ENCODE measurements around the gene HCRT.
"Not testable (repeated sequence)": the region's sequence is repeated elsewhere in the genome, so short reads cannot be mapped to it uniquely, and the experiment has no call there.

Gene HCRT

DNA sequence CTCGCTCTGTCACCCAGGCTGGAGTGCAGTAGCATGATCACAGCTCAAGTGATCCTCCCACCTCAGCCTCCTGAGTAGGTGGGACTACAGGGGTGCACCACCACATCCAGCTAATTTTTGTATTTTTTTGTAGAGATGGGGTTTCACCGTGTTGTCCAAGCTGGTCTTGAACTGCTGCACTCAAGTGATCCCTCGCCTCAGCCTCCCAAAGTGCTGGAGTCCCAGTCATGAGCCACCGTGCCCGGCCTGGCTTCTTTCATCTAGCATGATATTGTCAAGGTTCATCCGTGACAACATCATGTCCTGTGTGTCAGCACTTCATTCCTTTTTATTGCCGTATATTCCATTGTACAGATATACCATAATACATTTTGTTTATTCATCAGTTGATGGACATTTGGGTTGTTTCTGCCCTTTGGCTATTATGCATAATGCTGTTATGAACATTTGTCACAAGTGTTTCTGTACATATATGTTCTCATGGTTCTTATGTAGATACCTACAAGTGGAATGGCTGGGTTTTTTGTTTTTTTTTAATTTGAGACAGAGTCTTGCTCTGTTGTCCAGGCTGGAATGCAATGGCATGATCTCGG is 12.4 kb upstream of the HCRT start:
- DNase-seq: no peak

DNA sequence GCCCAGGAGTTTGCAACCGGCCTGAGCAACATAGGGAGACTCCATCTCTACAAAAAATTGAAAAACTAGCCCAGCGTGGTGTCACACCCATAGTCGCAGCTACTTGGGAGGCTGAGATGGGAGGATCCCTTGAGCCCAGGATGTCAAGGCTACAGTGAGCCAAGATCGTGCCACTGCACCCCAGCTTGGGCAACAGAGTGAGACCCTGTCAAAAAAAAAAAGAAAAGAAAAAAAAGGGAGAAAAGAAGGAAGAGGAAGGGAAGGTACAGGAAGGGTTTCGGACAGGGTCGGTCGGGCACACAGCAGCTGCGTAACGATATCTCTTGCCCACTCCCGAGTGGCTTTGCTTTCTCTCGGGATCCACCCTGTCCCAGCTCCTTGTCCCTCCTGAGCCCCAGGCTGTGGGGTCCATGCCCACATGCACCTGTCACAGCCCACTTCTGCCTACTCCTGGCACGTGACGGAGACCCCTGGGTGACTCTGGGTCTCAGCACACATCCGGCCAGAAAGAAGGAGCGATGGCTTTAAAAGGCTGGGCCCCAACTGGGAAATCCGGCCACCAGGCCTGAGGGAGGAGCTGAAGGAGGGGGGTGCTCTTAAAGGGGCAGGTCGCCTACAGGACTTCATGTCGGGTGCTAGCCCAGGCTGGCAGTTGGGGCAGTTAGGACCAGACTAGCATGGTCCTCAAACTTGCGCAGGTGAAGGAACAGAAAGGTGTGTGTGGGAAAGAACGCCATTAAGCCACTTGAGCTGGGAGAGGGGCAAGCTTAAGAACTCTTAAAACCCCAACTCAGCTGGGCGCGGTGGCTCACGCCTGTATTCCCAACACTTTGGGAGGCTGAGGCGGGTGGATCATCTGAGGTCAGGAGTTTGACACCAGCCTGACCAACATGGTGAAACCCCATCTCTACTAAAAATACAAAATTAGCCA is 9.0 kb upstream of the HCRT start, which contains the start of gene GHDC:
TSS of gene GHDC (minus strand) at position 526 of the 931 bp plus-strand sequence. CDS start 913 bp downstream, outside the sequence.
- peak; percentile 85 to 92 (median 88) for DNase-seq

DNA sequence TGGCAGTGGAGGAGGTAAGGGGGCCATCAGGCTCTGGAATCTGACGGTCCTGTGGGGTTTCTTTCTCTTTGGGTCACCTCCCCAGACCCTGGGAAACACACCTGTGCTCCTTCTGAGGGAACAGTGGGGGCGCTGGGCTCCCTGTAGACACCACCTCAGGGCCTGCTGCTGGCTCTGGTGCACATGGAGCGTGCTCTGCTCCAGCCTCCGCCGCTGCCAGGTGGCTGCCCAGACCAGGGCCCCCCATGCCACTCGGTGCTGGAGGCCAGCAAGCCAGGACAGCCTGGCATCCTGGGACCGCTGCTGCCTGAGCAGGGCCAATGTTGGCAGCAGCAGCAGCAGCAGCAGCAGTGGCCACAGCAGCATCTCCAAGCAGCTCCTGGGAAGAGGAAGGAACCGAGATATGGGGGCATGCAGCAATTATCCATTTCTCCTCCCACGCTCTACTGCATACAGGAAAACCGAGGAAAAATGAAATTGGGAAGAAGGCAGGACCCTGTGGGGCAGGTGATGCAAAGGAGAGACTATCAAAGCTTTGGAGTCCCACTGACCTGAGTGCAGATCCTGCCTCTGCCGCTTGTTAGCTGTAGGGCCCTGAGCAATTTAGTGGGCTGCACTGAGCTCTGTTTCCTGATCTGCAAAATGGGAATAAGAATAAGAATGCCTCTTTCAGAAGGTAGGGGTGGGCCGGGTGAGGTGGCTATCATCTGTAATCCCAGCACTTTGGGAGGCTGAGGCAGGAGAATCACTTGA is 8.1 kb upstream of the HCRT start:
- DNase-seq: peak in 1 of 4 experiments; percentile 30

DNA sequence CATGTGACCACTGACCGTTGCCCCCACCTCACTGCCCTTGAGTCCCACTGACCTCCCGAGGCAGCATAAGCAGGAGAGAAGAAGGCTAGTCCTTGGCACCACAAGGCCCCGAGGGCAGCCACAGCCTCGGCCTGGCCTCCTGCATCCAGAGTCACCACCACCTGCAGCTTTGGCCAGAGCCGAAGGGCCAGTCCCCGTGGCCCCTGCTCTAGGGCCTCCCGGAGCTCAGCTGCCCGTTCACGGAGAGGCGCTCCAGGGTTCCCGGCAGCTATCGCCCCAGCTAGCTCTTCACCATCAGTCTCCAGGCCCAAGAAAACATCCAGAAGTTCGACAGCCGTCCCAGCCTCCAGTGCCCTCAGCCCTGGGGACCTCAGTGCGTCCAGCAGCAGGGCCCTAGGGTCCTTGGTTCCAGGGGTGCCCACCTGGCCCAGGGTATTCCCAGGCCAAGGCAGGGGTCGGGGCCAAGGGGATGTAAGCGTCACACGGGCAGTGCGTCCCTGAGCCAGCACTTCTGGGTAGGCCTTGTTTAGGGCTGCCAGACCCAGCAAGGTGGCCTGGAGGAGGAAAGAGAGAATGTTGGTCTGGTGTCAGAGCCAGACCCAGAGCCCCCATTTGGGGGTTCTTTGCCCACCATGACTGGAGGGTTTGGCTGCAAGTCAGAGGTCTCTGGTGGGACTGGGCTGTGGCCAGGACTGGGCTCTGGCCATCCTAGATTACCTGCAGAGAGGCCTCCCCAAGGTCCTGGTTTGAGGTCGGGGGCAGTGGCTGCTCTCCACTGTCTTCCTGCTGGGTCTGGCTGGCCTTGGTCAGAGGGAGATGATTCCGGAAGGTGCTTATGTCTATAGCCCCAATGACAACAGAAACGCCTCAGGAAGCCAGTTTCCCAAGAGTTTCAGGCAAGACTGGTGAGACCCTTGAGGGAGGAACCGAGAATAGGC is 7.2 kb upstream of the HCRT start:
- DNase-seq: no peak

DNA sequence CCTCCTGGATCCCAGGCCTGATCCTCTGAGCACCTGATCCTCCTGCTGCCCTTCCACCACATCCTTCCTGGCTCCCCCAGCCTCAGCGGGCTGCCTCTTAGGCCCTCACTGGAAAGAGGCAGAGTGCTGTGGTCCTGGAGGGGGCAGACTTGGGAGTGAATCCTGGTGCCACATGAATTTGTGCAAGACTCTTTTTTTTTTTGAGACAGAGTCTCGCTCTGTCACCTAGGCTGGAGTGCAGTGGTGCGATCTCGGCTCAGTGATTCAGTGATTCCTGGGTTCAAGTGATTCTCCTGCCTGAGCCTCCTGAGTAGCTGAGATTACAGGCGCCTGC is 6.0 kb upstream of the HCRT start:
- no peak for DNase-seq

DNA sequence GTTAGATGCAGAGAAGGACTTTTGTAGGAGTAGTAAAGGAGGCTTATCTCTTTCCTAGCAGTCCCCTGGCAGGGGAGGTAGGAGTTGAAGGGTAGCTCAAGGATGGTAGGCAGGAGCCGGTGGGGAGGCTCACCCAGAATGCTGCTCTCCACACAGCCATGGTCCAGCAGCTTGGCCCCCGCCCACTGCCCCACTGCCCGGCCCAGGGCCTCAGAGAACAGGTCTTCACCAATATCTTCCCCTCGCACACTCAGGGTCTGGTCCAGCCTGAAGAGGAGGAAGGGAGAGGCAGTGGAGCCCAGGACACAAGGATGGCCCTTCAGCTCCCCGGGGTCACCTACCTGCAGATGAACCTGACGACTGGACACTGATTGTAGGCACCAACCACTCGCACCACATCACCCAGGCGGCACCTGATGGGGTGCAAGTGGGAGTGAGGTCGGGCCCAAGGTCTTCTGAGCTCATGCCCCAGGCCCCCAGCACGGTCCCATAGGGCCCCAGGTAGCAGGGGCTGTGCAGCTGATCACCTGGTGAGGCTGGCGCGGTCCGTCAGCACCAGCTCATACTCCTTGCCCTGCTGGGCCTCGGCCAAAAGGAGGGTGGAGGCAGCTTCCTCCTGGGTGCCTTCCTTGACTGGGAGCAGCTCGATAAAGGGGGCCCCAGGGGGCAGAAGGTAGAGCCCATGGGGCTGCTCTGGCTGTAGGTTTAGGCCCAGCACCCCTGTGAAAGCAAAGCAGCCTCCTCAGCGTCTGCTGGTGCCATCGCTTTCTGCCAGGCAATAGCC is 5.4 kb upstream of the HCRT start:
- no peak for DNase-seq

DNA sequence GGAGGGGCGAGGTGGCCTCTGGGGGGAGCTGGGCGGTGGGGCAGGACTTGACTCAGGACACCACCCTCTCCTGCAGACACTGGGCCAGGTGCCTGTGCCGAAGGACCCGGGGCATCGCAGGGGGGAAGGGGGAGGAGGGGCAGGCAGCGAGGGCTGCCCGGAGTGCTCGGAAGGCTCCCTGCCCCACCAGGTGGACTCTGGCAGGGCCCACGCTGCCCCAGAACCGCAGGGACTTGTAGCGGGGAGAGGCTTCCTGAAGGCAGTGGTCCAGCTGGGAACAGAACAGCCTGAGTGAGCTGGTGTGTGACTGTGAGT is 4.4 kb upstream of the HCRT start:
- no peak for DNase-seq

DNA sequence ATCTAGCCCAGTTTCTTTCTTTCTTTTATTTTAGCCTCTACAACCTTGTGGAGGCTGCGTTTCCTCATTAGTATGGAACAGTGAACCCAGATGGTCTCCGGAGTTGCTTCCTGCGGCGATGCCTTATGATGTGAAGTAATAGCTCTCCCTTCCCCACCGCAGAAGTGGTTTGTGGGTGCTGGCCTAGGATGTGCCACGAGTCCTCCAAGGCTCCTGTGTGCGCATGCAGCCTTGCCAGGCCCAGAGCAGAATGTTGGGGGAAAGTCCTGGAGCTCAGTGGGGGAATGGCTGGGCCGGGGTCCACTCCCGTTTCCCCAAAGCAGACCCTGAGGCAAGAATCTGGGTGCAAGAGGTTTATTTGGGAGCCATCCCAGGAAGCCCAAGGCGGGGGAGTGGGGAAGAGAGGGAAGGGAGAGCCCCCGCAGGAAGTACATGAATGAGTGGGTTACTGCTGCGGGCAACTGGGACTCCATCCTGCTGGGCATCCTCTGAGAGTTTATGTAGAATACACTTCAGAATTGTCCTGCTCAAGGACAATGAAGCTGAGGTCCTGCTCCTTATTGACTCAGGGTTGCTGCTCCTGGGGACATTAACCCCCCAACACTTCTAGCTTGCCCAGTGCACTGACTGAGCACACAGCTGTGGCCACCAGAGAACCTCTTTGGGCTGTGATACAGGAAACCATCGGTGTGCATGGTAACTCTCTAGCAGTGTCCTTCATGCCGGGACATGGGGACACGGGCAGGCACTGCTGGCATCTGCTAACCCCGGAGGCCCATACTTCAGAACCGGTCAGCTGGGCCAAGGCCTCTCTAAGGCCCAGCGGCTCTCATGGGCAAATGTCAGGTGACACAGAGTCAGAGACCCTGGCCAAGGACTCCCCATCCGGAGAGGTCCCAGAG is 3.7 kb upstream of the HCRT start:
- peak; percentile 87 to 92 (median 90) for DNase-seq

DNA sequence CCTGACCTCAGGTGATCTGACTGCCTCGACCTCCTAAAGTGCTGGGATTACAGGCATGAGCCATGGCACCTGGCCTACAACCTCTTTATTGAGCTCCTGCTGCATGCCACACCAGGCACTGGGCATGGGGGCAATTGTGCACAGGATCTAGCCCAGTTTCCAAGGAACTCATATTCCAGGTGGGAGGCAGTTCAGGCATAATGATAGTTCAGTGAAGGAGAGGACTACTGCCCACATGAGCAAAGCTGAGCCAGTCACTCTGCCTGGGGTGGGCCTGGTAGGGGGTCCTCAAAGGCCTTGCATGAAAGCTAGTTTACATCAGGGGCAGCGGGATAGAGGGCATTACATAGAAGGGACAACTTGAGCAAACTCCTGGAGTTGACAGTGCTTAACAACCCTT is 2.6 kb upstream of the HCRT start:
- DNase-seq: no peak

DNA sequence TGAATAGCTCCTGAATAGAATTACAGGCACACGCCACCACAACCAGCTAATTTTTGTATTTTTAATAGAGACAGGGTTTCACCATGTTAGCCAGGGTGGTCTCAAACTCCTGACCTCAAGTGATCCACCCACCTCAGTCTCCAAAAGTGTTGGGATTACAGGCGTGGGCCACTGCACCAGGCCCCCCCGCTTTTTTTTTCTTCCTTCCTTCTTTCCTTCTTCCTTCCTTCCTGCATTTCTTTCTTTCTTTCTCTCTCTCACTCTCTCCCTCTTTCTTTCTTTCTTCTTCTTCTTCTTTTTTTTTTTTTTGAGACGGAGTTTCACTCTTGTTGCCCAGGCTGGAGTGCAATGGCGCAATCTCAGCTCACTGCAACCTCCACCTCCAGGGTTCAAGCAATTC is 939 bp upstream of the HCRT start:
- not testable (repeated sequence) for DNase-seq

DNA sequence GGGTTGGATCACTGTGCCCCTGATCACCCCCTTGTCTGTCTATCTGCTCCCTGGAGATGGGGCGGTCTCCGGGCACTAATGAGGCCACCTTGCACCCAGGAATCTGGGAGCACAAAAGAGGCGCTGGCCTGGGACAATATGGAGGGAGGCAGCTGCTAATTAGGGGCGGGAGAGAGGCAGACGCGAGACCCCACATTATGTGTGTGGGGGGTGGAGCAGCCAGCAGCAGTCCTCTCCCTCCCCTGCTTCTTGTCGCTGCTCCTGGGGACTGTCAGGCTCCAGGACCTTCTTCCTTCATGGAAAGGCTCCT is 324 bp upstream of the HCRT start:
- DNase-seq: no peak

DNA sequence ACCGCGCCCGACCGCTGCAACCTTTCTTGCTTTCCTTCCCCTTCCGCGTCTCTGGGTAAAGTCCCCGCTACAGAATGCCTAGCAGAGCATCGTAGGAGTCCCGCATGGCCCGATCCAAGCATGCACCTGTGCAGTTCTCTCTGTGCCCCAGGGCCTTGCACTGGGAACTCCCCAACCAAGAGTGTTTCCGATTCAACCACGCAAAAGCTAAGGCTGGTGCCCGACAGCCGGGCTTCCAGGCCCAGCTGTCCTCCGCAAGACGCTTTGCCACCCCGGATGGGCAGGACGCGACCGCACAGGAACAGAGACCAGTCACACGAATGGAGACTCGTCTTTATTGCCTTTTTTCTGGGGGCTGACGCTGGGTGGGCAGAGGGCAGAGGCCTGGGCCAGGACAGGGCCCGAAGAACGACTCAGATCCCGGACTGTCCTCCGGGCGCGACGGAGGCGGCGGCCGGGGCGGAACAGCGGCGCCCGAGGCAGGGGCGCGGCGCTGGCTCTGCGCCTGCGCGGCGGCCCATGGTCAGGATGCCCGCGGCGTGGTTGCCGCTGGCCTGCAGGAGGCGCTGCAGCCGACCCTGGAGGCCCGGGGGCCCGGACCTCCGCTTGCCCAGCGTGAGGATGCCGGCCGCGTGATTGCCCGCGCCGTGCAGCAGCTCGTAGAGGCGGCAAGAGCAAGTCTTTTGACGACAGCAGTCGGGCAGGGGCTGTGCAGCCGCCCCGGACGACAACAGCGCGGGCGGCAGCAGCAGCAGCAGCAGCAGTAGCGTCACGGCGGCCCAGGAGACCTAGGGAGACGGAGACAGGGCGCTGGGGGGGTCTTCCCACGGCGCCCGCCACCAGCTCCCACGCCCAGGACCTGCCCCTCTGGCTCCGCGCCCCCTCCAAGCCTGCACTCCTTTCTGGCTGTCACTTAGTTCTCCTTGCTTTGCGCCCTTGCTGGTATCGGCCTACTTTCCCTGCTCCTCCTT is 1.2 kb downstream of the HCRT start:
- DNase-seq: peak; percentile 89 to 95 (median 92)

DNA sequence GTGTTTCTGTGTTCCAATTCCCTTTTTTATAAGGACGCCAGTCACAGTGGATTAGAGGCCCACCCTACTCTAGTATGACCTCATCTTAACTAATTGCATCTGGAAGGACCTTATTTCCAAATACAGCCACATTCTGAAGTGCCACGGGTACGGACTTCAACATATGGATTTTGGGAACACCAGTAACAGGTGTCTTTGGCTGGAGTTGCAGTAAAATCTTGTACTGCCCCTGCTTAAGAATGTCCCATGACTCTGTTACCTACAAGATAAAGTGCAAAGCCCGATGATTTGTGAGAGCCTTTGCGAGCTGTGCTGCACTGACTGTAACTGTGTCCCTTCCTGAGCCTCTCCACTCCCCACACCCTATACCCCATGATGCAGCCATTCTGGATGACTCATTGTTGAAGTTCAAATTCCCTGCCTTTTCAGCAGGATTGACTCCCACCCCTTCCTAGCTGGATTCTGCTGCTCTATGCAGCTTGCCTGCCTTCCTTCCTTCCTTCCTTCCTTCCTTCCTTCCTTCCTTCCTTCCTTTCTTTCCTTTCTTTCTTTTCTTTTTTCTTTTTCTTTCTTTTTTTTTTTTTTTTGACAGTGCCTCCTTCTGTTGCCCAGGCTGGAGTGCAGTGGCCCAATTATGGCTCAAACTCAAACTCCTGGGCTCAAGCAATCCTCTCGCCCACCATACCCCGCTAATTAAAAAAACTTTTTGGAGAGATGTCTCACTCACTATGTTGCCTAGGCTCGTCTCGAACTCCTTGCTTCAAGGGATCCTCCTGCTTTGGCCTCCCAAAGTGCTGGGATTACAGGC is 2.1 kb downstream of the HCRT start:
- peak; percentile 77 to 89 (median 82) for DNase-seq

DNA sequence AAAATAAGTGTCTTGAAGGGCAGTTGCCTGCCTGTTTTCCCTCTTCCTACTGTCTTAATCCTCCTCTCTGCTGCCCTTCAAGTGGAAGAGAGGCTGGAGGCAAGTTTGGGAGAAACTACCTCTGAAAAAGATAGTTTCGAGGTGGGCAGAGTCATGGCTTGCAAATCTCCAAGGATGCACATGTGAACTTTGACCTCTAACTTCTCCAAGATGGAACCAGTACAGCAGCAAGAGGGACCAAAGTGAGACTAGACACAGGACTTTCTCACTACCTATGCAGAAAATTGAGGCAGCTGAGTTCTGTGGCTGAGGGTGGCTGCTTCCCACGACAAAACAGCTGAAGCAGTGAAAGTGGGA is 3.4 kb downstream of the HCRT start:
- DNase-seq: no peak

DNA sequence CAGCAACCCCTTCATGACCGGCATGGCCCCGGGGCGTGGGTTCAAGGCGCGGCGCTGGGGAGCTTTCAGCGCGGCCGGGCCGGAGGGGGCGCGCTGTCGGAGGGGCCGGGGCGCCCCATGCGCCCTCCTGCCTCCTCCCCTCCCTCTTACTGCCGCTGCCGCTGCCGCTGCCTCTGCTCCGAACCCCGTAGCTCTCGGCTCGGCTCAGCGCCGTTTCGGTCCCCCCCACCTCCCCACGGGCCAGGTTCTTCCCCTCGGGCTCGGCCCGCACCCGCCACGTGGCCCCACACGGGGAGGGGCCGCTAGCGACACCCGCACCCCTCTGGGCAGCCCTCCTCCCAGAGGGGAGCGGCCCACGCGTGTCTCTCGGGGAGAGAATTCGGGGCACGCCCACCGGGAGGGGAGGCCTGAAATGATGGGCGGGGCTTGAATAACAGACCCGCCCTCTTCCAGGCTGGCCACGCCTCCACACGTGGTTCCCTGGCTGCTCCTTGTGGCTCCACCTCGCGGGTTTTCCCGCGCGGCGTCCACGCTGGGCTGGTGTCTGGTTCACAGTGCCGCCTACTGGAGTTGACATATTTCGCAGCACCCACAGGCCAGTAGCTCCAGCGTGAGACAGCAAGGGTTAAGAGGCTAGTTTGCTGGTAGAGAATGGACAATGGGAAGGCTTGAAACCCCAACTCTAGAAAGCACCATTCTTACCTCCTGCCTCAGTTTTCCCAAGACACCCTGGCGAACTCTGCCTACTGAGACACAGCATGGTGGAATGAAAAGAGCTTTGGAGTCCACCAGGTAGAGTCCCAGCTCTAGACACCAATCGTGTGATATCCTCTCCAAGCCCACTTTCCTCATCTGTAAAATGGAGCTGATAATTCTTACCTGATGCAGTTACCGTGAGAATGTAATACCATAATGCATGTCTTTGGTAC is 4.1 kb downstream of the HCRT start, which contains the start of gene KCNH4:
TSS of gene KCNH4 (minus strand) at position 221 of the 929 bp plus-strand sequence. CDS start at position 24, 197 bp downstream.
- peak; percentile 94 to 97 (median 96) for DNase-seq

DNA sequence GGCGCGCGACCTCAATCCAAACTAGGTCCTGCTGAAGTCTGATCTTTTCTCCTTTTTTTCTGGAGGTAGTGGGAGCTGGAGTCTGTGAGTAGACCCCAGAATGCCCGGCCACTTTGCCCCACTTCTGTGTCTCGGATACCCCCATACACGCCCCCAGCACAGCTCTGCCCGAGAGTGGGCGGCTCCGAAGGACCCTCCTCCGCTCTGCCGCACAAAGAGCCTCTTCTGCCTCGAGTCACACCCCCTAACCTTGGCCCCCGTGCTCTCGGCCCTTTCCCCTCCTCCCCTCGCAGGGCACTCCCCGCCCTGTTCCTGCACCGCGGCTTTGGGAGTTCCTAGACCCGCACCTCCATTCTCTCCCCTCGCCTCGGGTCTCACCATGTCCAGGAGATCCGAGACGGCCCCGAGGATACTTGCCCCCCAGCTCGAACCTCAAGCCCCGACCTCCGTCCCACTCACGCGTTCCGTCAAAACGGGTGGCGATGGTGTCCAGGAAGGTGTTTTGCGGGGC is 4.8 kb downstream of the HCRT start:
- DNase-seq: no peak

DNA sequence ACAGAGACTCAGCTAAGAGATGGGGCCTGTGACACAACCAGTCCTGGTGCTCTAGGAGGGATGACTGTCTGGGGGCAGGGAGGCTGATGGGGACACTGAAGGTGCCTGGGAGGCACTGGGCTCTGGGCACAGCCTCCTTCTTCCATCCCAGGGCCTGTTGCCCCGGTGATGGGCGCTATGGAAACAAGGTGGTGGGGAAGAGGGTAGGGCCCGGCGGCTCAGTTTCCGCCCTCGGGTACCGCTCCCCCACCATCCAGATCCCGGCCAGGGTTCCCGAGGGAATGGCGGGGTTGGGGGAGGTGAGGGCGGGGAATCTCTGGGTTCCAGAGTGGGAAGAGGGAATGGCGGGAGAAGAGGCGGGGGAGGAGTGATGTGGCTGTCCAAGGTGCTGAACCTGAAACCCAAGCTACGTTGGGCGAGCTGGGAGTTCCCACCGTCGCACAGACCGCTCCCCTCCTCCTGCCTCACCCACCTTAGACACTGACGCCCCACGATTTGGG is 5.3 kb downstream of the HCRT start:
- DNase-seq: peak in 3 of 4 experiments; percentile 24 to 63 (median 50)

Data from suppressor macrophage (primary cell).